Activated CD4-positive, alpha-beta T cell treated with anti-CD3 and anti-CD28 coated beads, Interleukin-2, amount 50 U/mL, for 16 hours (primary cell): ENCODE data around the gene ADGRG6.

Source experiments
- DNase-seq: peaks from one replicate; pipeline ENCODE4 v3.0.0-alpha.2; 2020

ADGRG6 gene

DNA sequence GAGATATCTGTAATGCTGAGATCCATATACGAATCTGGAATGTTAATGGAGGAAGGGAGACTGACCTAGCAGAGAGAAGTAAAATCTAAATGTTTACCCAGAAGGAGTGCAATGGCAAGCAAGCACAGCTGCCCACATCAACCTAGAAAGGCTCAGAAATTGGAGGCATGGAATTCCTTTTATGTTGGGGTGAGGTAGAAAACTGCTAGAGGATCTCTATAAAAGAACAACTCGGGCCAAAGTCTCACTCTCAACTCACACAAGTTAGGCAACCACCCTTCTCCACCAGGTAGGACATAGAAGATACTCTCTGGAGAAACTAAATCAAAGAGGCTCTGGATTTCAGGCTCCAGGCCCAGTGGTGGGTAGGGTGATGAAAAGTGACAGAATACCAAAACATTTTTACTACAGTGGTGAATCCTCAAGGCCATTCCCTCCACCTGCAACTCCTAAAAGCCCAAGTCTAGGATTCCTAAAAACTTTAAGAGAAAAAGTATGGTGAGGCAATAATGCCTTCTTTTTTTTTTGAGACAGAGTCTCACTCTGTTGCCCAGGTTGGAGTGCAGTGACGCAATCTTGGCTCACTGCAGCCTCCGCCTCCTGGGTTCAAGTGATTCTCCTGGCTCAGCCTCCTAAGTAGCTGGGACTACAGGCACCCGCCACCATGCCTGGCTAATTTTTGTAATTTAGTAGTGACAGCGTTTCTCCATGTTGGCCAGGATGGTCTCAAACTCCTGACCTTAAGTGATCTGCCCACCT lies 9.5 kb upstream of the ADGRG6 start:
- DNase-seq: no peak

- DNase-seq: no peak
Measured at GRCh38 chr6:142293121-142293520, 8.7 kb upstream of the ADGRG6 start.

GRCh38 chr6:142294679-142295078 lies 7.1 kb upstream of the ADGRG6 start:
- no peak for DNase-seq

- no peak for DNase-seq
Measured at GRCh38 chr6:142296975-142297604, 4.7 kb upstream of the ADGRG6 start.

DNA sequence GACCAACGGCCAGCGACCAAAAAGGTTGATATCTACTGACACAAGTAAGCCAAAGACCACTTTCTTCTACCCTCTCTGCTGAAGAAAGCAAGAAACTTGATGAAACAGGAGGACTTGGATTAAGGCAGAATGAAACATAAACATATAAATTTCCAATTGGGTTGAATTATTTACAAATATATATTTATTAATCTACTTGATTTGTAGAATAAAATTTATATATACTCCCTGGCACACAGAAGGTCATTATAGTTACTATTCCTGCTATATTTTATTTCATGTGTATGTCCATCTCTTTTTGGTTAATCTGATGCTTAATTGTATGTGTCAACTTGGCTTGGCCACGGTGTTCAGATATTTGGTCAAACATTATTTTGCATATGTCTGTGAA lies 4.2 kb upstream of the ADGRG6 start:
- DNase-seq: no peak

DNA sequence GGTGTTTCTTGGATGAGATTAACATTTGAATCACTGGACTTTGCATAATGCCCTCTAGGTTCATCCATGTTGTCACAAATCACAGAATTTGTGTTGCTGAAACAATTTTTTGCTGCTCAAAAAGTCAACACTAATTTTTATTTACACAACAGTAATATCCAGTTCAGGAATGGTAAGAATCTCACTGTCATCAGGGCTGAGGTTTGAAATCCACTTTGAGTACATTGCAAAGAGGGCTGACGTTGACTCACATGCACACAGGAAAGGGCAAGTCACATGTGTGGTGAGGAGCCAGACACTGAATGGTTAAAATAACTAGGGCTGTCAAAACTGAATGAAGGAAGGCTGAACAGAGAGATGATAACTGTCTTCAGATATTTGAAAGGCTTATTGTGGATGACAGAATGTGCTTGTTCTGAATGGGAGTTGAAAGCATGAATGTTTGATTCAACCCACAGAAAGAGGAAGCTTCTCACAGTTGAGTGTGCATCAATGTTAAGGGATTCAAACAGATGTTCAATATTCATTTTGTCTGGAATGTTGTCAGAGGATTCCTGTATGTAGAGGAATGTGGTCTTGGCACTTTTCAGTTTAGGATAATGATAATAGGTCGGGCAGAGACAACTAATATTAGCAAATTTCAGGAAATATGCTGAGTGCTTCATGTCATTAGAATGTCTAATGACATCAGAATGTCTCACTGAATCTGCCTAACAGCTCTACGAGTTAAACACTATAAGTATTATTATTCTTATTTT lies 3.6 kb upstream of the ADGRG6 start:
- no peak for DNase-seq

GRCh38 chr6:142300302-142300701 lies 1.5 kb upstream of the ADGRG6 start:
- DNase-seq: no peak

- DNase-seq: no peak
Measured at GRCh38 chr6:142300758-142301650, 803 bp upstream of the ADGRG6 start.

GRCh38 chr6:142302421-142303175 lies 791 bp downstream of the ADGRG6 start:
- DNase-seq: no peak

GRCh38 chr6:142303176-142303533 lies 1.3 kb downstream of the ADGRG6 start:
- DNase-seq: no peak

DNA sequence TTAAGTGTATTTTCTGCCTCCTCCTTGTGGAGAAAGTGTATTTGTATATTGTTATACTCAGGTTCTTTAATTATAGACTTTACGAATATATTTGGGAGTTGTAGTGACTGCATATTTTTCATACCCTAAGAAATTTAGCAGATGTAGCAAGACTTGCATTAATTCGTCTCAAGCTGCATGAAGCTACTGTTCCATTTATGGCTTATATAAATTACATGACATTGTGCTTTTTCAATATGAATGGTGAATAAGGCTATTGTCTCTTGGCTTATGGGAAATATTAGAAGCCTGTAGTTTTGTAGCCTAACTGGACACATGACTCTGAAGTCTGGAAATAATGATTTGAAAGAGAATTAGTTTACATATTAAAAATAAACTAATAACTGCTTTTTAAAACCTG lies 2.4 kb downstream of the ADGRG6 start:
- DNase-seq: no peak

DNA sequence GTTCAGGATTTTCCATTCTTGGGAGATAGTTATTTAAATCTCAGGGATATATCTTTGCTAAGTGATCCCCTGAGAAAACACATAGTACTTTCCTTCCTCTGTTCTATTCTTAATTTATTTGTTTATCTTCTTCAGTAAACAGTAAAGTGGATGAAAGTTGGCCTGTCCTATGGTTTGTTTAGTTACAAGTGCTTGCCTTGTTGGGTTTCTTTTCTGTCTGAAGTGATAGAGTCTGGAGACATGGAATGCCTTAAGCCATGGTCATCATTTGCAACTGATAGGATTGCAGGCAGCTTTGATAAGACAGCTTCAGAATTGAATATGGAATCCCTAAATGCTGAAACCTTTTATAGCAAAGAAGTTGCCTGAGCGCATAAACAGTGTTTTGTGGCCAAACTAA lies 4.9 kb downstream of the ADGRG6 start:
- DNase-seq: no peak

GRCh38 chr6:142307963-142308748 lies 6.3 kb downstream of the ADGRG6 start:
- DNase-seq: no peak

DNA sequence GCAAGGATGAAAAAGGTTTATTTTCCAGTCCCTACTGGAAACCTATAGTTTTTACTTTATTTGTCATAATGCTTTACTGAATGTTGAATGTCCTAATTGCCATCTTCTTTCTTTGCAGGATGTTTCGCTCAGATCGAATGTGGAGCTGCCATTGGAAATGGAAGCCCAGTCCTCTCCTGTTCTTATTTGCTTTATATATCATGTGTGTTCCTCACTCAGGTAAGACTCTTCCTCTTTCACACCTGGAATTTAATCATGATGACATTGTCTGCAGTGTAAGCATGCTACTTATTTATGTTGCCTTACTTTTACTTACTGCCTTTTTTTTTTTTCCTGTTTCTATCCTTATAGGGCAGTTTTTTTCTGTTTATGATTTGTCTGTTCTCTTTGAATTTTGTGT lies 7.6 kb downstream of the ADGRG6 start:
- DNase-seq: no peak

DNA sequence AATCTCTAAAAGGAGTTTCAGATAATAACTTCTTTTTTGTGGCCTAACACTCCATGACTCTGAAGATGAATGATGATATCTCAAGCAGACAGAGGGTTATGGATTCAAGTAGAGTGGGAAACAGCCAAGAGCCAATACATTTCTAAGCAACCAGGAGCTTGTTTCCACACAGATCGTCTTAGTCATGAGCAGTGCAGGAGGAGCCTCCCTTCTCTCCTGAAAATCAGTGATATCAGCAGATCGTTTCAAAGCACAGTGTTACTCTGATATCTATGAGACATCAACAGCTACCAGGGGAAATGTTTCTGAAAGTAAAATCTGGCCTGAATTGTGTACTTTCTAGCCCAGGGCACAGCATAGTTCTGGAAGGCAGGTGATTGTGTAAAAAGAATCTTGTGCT lies 11.5 kb downstream of the ADGRG6 start:
- DNase-seq: no peak

DNA sequence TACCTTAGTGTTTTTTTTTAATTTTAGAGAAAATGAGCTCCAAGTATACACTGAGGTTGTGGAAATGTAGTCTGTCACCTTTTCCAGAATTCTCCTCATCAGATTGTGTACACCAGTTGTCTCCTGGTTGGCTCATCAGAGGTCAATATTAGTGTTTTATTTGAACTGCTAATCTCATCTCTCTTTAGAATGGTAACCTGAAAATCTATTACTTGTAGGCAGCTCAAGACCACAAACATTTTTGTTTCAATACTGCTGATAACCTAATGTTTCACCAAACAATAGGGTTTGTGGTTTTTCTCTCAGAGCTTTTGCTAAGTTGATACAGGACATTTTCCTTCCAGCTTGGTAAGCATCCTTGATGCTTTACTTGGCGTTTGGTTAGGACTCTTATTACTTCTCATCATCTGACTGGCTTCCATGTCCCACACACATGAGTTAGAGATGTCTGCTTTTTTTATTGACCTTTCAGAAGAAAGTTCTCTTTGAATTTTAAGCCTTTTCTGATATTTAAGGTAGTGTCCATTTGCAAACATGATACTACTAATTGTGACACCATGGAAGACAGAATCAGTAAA lies 15.1 kb downstream of the ADGRG6 start:
- DNase-seq: no peak

DNA sequence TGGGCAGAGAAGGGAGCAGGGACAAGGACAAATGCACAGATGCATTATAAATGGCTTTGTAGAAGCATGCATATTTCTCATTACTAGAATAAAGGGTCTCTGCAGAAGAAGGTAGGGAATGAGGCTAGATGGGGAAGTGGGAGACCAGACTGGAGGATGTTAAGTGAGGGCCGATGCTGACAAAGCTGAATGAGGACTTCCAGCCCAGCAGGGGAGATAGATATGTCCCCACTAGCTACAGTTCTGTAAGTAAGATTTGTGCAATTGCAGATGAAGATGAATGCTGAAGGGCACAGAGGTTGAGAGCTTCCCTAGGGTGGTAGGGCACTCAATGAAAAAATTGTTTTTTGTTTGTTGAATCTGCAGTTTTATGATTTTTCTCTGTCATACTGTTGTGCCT lies 16.9 kb downstream of the ADGRG6 start:
- DNase-seq: no peak

DNA sequence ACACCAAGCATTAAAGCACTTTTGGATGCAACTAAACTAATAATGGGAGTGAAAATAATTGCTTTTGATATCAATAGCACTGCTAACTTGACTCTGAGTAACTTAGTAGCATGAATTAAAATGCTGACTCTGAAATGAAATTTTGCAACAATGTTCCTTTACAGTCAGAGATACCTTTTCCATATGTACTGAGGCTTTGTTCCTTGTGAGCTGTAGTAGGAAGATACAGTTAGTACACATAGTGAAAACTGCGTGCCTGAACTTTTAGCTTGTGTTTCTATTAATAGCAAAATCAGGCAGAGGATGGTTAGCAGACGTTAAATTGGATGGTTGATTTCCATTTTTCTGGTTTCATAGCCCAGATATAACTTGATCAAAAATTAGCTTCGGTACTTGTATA lies 18.6 kb downstream of the ADGRG6 start:
- DNase-seq: no peak

DNA sequence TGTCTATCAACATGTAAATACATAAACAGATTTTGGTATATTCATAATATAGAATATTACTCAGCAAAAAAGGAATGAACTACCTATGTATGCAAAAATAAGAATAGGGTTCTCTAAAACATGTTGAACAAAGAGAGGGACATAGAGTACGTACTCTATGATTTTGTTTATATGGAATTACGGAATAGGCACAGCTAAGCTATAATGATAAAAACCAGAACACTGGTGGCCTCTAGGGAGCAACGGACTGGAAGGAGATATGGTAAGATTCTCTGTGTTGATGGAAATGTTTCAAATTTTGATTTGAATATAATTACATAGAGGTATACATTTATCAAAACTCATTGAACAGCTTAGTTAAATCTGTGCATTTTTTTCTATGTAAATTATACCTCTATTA lies 19.6 kb downstream of the ADGRG6 start:
- DNase-seq: no peak

DNA sequence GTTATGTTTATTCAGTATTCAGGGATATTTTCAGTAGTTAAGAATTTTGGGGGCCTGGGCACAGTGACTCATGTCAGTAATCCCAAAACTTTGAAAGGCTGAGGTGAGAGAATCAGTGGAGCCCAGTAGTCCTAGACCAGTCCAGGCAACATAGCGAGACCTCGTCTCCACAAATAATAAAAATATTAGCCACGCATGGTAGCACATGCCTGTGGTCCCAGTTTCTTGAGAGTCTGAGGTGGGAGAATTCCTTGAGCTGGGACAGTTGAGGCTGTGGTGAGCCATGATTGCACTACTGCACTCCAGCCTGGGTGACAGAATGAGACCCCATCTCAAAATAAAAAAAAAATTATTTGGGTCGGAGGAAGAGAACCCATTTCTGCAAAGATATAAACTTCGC lies 20.3 kb downstream of the ADGRG6 start:
- no peak for DNase-seq

GRCh38 chr6:142322504-142323198 lies 20.8 kb downstream of the ADGRG6 start:
- DNase-seq: no peak
